Measurements from ENCODE around the gene SLC45A2. TPM values are rescaled to one million over a fixed set of nuclear protein-coding genes. Genes with fewer than 3 reads are reported as not detected.

Gene SLC45A2
- total RNA-seq, 1 donor from 2014 or later: 2.4 TPM

DNA sequence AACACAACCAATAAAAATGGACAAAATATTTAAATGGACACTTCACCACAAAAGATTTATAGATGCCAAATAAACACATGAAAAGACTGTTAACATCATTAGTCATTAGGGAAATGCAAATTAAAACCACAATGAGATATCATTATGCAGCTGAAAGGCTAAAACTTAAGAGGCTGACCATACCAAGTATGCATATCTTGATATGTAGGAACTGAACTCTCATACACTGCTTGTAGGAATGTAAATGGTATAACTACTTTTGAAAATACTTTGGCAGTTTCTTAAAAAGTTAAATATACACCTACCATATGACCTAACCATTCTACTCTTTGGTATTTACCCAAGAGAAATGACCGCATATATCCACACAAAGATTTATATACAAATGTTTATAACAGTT, 79.1 kb downstream of the SLC45A2 start:
- TF ChIP-seq, protein P1, sequence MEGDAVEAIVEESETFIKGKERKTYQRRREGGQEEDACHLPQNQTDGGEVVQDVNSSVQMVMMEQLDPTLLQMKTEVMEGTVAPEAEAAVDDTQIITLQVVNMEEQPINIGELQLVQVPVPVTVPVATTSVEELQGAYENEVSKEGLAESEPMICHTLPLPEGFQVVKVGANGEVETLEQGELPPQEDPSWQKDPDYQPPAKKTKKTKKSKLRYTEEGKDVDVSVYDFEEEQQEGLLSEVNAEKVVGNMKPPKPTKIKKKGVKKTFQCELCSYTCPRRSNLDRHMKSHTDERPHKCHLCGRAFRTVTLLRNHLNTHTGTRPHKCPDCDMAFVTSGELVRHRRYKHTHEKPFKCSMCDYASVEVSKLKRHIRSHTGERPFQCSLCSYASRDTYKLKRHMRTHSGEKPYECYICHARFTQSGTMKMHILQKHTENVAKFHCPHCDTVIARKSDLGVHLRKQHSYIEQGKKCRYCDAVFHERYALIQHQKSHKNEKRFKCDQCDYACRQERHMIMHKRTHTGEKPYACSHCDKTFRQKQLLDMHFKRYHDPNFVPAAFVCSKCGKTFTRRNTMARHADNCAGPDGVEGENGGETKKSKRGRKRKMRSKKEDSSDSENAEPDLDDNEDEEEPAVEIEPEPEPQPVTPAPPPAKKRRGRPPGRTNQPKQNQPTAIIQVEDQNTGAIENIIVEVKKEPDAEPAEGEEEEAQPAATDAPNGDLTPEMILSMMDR (IDR thresholded peaks at IDR 0.05; ENCODE audit: unreplicated experiment): no peak
- peaks cover 4% of the 10 kb centered on the region for H3K36me3 Mint-ChIP-seq (ENCODE audit: insufficient read depth)
- no peak overlapping the region for H3K4me3 Mint-ChIP-seq (ENCODE audit: low read depth)
- no peak for DNase-seq (ENCODE audit: low spot score, unreplicated experiment)
- H3K27ac Mint-ChIP-seq: no peak overlapping the region
- H3K4me1 Mint-ChIP-seq (ENCODE audit: low read depth): no peaks in the 10 kb centered on the region
- no peaks in the 10 kb centered on the region for H3K27me3 Mint-ChIP-seq
- H3K9me3 Mint-ChIP-seq (ENCODE audit: low read depth): peaks cover 33% of the 10 kb centered on the region

DNA sequence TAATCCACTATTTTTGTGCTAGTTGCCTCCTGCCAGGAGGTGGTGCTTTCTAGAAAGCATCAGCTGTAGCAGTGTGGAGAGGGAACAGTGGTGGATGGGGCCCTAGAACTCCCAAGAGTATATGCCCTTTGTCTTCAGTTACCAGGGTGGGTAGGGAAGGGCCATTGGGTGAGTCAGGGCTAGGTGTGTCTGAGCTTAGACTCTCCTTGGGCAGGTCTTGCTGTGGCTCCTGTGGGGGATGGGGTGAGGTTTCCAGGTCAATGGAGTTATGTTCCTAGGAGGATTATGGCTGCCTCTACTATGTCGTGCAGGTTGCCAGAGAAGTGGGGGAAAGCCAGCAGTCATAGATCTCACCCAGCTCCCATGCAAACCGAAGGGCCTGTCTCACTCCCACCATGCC, 81.4 kb downstream of the SLC45A2 start:
- no peak overlapping the region for H3K27ac Mint-ChIP-seq
- no peaks in the 10 kb centered on the region for H3K27me3 Mint-ChIP-seq
- DNase-seq (ENCODE audit: low spot score, unreplicated experiment): no peak
- no peak overlapping the region for H3K4me3 Mint-ChIP-seq (ENCODE audit: low read depth)
- H3K9me3 Mint-ChIP-seq (ENCODE audit: low read depth): peaks cover 30% of the 10 kb centered on the region
- H3K4me1 Mint-ChIP-seq (ENCODE audit: low read depth): no peaks in the 10 kb centered on the region
- peaks cover 4% of the 10 kb centered on the region for H3K36me3 Mint-ChIP-seq (ENCODE audit: insufficient read depth)
- TF ChIP-seq, protein P1 (IDR thresholded peaks at IDR 0.05; ENCODE audit: unreplicated experiment): no peak

DNA sequence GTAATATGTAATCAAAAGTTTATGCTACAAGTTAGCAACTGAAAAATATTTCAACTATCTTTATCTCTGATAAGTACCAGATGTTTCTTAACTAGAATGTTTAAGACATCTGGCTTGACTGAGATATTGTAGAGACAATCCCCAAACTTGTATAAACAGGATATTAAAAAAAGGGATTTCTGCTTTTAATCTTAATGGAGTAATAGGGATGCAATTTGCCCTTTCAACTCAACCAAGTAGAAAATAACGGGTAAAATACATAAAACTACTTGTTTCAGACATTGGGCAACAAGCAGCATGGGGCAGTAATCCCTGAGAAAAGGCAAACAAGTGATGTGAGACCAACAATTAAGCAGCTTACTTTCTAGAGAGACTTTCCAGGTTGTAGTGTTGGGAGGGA, 83.3 kb downstream of the SLC45A2 start:
- H3K36me3 Mint-ChIP-seq (ENCODE audit: insufficient read depth): peaks cover 1% of the 10 kb centered on the region
- TF ChIP-seq, protein P1 (IDR thresholded peaks at IDR 0.05; ENCODE audit: unreplicated experiment): no peak
- H3K4me1 Mint-ChIP-seq (ENCODE audit: low read depth): no peaks in the 10 kb centered on the region
- no peak overlapping the region for H3K4me3 Mint-ChIP-seq (ENCODE audit: low read depth)
- no peak overlapping the region for H3K27ac Mint-ChIP-seq
- H3K27me3 Mint-ChIP-seq: peaks cover 3% of the 10 kb centered on the region
- H3K9me3 Mint-ChIP-seq (ENCODE audit: low read depth): peaks cover 17% of the 10 kb centered on the region
- no peak for DNase-seq (ENCODE audit: low spot score, unreplicated experiment)

Other genes starting within 250 kb of the SLC45A2 start
- gene ADAMTS12, start 92.7 kb downstream of the SLC45A2 start, total RNA-seq: 5.2 and 7.8 TPM in 2 replicates
- gene RXFP3, start 48.3 kb downstream of the SLC45A2 start, total RNA-seq: not detected in 2 replicates
- gene AMACR, start 23.4 kb upstream of the SLC45A2 start, total RNA-seq: 22.0 and 22.1 TPM in 2 replicates
- 9.6 and 11.0 TPM in 2 replicates for gene C1QTNF3, start 58.5 kb upstream of the SLC45A2 start, total RNA-seq